HG03460 (cell line): Measurements from ENCODE around the gene PCNA.
A peak's percentile ranks its signal among the peaks of the same experiment; 100 is the strongest.
"Not testable (repeated sequence)": the region's sequence is repeated elsewhere in the genome, so short reads cannot be mapped to it uniquely, and the experiment has no call there.

Experiments used
- ATAC-seq: cut with Tn5 transposase; IDR thresholded peaks from one replicate; pipeline ENCODE4 v1.9.1; 2021; ENCODE audit not compliant: unreplicated experiment

Gene PCNA

DNA sequence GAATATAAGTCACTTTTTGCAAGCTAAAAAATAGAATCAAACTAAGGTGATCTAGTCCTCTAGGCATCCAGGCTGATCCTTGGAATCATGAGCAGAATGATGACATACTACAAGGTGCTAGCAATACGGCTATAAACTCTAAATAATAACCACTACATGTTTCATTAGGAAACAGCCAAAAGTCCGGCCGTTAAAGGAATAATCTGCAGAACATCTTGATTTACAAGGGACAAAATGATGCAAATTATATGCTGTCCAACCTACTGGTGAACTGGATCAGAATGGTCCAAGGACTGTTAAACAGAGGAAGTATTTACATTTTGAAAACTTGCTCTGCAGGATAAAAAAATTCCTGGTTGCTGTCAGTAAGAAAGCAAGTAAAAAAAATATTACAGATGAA, 19.8 kb downstream of the PCNA start:
- not testable (repeated sequence) for ATAC-seq

- not testable (repeated sequence) for ATAC-seq
Observed at GRCh38 chr20:5099009-5099408, 20.7 kb downstream of the PCNA start.

DNA sequence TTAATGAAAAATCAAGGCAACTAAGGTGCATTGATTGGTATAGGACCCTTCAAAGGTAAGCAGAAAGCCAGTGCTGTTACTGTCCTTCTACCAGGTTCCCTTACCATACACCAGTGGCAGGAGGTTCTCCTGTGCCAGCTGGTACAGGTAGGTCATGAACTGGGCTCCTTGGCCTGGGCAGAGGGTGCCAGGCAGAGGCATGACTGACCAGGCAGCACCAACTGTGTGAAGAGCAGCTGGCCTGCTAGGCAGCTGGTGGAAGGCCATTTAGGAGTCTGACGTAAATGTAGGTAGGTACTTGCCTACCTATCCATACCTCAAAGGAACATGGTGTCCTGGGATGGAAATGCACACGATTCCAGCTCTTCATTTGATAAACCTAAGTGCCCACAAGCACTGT, 23.3 kb downstream of the PCNA start:
- no peak for ATAC-seq

DNA sequence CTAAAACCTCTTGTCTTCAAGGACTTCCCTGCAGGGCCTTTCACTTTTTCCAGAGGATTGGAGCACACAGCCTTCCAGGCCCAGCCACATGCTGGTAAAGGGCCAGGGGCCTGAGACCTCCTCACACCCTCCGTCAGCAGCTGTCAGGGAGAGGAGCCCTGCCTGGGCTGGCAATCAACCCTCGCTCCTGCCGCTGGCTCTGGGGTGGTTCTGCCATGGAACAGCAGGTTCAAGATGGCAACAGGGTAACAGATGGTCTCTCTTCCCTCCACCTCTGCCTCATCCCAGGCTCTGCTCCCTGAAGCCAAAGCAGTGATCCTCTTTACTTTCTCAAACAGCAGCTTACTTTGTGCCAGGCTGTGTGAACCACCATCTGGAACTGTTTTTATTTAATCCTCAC, 23.8 kb downstream of the PCNA start:
- ATAC-seq = no peak

GRCh38 chr20:5095454-5095853, 24.3 kb downstream of the PCNA start:
- no peak for ATAC-seq

- no peak for ATAC-seq
Observed at GRCh38 chr20:5092765-5093339, 26.9 kb downstream of the PCNA start.

- ATAC-seq = no peak
Observed at GRCh38 chr20:5091902-5092301, 27.9 kb downstream of the PCNA start.

GRCh38 chr20:5090191-5090590, 29.6 kb downstream of the PCNA start:
- peak; percentile 67 for ATAC-seq

DNA sequence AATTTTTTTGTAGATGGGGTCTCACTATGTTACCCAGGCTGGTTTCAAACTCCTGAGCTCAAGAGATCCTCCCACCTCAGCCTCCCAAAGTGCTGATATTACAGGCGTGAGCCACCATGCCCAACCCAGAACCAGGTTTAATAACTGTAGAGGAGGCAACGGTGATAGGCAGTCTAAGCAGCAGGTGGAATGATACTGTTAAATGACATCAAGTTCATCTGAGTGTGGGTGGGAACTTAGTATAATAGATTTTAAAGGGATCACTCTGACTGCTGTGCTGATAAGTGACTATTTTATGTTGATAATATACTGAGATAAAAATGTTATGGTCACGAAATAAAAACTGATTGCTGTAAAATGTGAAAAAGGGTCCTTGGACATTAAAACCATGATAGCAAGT, 31.1 kb downstream of the PCNA start:
- no peak for ATAC-seq

DNA sequence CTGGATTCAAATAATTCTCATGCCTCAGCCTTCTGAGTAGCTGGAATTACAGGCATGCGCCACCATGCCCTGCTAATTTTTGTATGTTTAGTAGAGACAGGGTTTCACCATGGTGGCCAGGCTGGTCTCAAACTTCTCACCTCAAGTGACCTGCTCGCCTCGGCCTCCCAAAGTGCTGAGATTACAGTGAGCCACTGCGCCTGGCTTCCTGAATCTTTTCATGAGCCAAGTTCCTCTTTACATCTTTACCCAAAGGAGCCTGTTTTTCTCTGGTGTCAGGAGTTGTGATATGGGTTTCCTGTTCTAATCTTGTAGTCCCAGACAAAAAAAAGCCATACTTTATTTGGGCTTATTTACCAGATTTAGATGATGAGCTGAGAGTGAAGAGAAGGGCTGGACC, 34.4 kb downstream of the PCNA start:
- no peak for ATAC-seq

- ATAC-seq = no peak
Observed at GRCh38 chr20:5080384-5080877, 39.3 kb downstream of the PCNA start.

DNA sequence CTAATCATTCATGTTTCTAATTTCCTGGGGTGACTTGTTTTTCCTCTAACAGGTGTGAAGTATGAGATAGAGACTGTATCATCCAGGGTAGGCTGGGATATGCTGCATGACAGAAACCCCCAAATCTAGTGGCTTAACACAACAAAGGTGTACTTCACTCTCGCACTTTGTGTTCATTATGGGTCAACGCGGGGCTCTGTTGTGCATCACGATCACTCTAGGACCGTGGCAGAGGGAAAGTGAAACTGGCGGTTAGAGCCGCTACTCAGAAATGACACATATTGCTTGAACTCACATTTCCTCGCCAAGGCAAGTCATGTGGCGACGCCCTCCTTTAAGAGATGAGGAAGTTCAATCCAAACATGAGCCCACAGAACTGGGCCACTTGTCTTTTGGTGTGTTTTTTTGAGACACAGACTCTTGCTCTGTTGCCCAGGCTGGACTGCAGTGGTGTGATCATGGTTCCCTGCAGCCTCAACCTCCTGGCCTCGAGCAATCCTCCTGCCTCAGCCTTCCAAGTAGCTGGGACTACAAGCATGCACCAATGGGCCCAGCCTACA, 41.3 kb downstream of the PCNA start:
- peak; percentile 98 for ATAC-seq

DNA sequence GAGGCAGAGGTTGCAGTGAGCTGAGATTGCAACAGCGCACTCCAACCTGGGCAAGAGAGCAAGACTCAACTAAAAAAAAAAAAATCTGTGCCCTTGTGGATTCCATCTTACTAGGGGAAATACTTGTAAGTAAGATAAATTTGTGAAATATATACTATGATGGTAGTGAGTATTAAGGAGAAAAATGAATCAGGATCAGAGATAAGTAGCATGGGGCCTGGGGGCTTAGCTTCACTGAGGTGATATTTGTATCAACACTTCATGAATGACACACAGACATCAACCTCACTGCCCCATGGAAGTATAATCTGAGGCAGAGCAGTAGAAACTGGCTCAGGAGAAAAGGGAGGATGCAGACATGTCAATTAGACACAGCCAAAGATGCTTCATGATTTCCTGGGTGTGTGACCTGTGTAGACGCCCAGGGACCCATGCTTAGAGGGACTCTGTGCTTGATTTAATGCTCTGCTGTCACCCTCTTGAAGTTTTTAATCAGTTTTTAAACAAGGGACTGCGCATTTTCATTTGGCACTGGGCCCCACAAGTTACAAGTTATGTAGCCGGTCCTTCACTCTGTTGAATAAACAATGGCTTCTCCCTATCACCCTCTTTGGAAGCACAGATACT, 41.9 kb downstream of the PCNA start:
- no peak for ATAC-seq

DNA sequence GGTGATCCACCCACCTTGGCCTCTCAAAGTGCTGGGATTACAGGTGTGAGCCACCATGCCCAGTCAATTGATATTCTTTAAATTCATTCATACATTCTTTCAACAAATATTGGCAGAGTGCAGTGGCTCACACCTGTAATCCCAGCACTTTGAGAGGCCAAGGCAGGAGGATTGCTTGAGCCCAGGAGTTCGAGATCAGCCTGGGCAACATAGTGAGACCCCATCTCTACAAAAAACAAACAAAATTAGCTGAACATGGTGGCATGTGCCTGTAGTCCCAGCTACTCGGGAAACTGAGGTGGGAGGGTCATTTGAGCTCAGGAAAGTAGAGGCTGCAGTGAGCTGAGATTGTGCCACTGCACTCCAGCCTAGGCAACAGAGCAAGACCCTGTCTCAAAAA, 42.8 kb downstream of the PCNA start:
- ATAC-seq = not testable (repeated sequence)

GRCh38 chr20:5074232-5074674, 45.5 kb downstream of the PCNA start:
- no peak for ATAC-seq

- no peak for ATAC-seq
Observed at GRCh38 chr20:5073660-5074231, 46.0 kb downstream of the PCNA start.

DNA sequence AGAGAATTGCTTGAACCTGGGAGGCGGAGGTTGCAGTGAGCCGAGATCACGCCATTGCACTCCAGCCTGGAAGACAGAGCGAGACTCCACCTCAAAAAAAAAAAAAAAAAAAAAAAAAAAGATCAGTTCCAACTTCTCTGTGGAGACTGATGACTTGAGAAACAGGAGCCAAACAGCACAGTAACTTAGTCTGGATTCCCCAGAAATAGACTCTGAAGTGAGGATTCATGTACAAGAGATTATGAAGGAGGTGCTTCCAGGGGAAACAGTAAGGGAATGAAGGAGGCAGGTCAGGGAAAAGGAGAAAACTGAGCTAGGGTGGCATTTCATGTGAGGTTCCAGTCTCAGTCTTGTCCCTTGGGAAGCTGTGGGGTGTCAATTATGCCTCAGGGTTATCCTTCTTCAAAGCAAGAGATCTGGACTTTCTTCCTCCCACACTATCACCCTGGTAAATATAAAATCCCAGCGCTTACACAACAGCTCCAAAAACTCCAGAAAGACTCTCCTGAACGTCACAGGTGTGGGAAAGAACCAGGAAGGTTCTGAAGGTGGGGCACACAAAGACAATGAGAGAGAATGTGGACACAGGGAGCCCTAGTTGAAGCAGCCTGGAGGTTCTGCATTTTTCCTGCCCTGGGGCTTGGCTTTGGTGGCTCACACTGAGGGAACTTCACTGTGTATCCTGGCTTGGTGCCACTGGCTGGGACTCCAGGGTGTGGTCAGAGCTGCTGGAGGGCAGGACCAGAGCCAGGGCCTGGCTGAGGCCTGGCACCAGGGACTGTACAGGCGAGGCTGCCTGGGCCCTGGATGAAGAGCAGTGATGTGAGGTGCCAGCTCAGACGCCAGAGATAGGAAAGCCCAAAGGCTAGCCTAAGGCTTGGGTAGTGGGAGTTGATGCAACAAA, 46.8 kb downstream of the PCNA start:
- ATAC-seq = no peak

- ATAC-seq = not testable (repeated sequence)
Observed at GRCh38 chr20:5071942-5072341, 47.8 kb downstream of the PCNA start.

GRCh38 chr20:5070570-5070969, 49.2 kb downstream of the PCNA start:
- no peak for ATAC-seq

- no peak for ATAC-seq
Observed at GRCh38 chr20:5070081-5070480, 49.7 kb downstream of the PCNA start.

DNA sequence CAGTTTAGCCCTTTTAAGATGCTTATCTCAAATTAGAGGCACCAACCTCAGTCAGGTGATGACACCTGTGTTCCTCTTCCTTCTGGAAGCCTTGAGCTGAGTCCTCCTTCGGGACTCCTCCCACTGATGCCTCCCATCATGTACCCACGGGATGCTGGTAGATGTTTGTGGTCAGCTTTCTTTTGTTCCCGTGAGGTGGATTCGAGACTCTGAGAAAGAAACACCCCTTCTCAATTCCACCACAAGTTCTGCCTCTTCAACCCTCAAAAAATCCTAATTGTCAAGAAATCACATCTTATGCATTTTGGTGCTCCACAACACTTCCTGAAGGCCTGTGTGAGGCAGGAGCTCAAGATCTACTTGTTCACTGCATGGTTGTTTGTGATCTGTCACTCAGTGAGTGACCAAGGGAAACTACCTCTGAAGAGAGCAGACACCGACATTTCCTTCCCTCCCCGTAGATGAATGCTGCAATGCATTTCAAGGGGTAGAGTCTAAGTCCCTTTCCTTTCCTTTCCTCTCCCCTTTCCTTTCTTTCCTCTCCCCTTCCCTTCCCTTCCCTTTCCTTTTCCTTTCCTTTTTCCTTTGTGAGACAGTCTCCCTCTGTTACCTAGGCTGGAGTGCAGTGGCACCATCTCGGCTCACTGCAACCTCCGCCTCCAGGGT, 50.5 kb downstream of the PCNA start:
- no peak for ATAC-seq
